Measurements from ENCODE around the gene SKIL. TPM values are rescaled to one million over a fixed set of nuclear protein-coding genes. Genes with fewer than 3 reads are reported as not detected.

SKIL gene
- total RNA-seq, 1 experiment from 2014 or later = 47.9 TPM

DNA sequence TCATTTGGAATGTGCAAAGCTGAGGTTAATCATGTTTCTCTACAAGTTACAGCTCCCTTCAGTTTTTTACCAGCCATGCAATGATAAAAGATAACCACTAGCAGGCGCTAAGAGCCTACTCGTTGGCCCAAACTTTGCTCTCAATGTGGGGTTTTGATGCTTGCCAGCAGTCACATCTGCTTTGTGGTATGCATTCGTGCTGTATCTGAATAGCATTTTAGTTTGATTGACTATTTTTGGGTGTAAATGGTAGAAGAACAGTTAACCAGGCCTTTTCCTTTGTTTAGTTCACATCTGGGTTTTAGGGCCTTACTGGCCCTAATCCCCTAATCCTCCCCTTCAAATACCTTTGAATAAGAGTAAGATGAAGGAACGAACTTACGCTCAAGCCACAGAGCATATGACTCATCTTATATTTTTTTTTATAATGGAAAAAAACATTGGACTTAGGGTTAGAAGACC is 56.7 kb downstream of the SKIL start:
- CTCF ChIA-PET = interaction anchor here (0.6 to 2.8 kb wide), 9 partner anchors 35 to 1812 kb away, joined by 3 to 28 read pairs (median 4); no protein-coding TSS in a partner anchor
- H3K27ac ChIP-seq (ENCODE audit: low read depth, low read length, poor library complexity, severe bottlenecking) = no peak overlapping the region
- H3K4me1 ChIP-seq (ENCODE audit: insufficient read depth, low read length, poor library complexity, severe bottlenecking) = no peaks in the 10 kb centered on the region
- no peaks in the 10 kb centered on the region for H3K27me3 ChIP-seq (replicated peaks; ENCODE audit: insufficient read depth, low read depth, low read length, poor library complexity)
- no TSS peak for BruUV-seq (replicated peaks)
- TF ChIP-seq EZH2 (IDR thresholded peaks at IDR 0.05; ENCODE audit: borderline replicate concordance, low read depth, low read length, poor library complexity, severe bottlenecking) (no peak), CTCF (conservative IDR thresholded peaks at IDR 0.05; ENCODE audit: low read depth, low read length) (peak; percentile 93)
- peak; percentile 82 for DNase-seq (ENCODE audit: low spot score)
- H3K9me3 ChIP-seq (ENCODE audit: low read depth, low read length, poor library complexity, severe bottlenecking) = no peaks in the 10 kb centered on the region
- POLR2A ChIA-PET (ENCODE audit: low non-redundant PET) = interaction anchor here (0.6 kb wide), 1 partner anchor 421 kb away, joined by 4 read pairs; no protein-coding TSS in a partner anchor
- H3K36me3 ChIP-seq (ENCODE audit: insufficient read depth, low read length, poor library complexity, severe bottlenecking) = no peaks in the 10 kb centered on the region
- H3K4me3 ChIP-seq (ENCODE audit: low read depth, low read length, poor library complexity, severe bottlenecking) = no peak overlapping the region
- intact Hi-C loops (cut with micrococcal nuclease; ENCODE audit: unreplicated experiment) = loop anchor here (1.0 to 5.0 kb wide), 4 partner anchors 277 to 552 kb away; no protein-coding TSS in a partner anchor

DNA sequence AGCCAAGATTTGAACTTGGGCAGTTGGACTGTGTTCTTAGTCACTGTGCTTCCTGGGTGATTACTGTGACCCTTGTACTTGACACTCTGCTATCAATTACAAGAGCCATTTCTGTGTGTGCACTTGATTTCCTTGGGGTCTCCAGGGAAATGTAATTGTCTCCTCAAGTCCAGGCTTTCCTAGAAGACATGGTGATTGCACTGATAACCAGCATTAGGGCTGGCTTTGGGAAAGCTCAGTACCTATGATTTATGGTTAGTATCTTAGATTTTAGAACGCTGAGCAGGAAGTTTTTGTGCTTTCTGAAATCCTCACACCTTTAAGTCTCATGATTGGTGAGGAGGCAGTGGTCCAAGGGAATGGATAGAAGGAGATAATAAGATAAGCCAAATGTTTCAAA is 59.6 kb downstream of the SKIL start:
- Histone ChIP-seq H3K4me1 (ENCODE audit: insufficient read depth, low read length, poor library complexity, severe bottlenecking) (no peaks in the 10 kb centered on the region), H3K27ac (ENCODE audit: low read depth, low read length, poor library complexity, severe bottlenecking) (no peak overlapping the region), H3K9me3 (ENCODE audit: low read depth, low read length, poor library complexity, severe bottlenecking) (no peaks in the 10 kb centered on the region), H3K4me3 (ENCODE audit: low read depth, low read length, poor library complexity, severe bottlenecking) (no peak overlapping the region), H3K36me3 (ENCODE audit: insufficient read depth, low read length, poor library complexity, severe bottlenecking) (no peaks in the 10 kb centered on the region), H3K27me3 (replicated peaks; ENCODE audit: insufficient read depth, low read depth, low read length, poor library complexity) (no peaks in the 10 kb centered on the region)
- ChIA-PET POLR2A (ENCODE audit: low non-redundant PET) (no interaction called here), CTCF (interaction anchor here (0.6 kb wide), 1 partner anchor 239 kb away, joined by 10 read pairs; no protein-coding TSS in a partner anchor)
- DNase-seq (ENCODE audit: low spot score) = no peak
- intact Hi-C loops (cut with micrococcal nuclease; ENCODE audit: unreplicated experiment) = no loop called here
- BruUV-seq (replicated peaks) = no TSS peak
- TF ChIP-seq CTCF (conservative IDR thresholded peaks at IDR 0.05; ENCODE audit: low read depth, low read length) (no peak), EZH2 (IDR thresholded peaks at IDR 0.05; ENCODE audit: borderline replicate concordance, low read depth, low read length, poor library complexity, severe bottlenecking) (no peak)

- no peak for TF ChIP-seq EZH2 (IDR thresholded peaks at IDR 0.05; ENCODE audit: borderline replicate concordance, low read depth, low read length, poor library complexity, severe bottlenecking)
- TF ChIP-seq CTCF (conservative IDR thresholded peaks at IDR 0.05; ENCODE audit: low read depth, low read length) = no peak
- Histone ChIP-seq H3K4me1 (ENCODE audit: insufficient read depth, low read length, poor library complexity, severe bottlenecking) (no peaks in the 10 kb centered on the region), H3K27me3 (replicated peaks; ENCODE audit: insufficient read depth, low read depth, low read length, poor library complexity) (no peaks in the 10 kb centered on the region), H3K27ac (ENCODE audit: low read depth, low read length, poor library complexity, severe bottlenecking) (no peak within 1 kb of the TSS), H3K36me3 (ENCODE audit: insufficient read depth, low read length, poor library complexity, severe bottlenecking) (no peaks in the 10 kb centered on the region), H3K4me3 (ENCODE audit: low read depth, low read length, poor library complexity, severe bottlenecking) (peak within 1 kb of the TSS; percentile 41), H3K9me3 (ENCODE audit: low read depth, low read length, poor library complexity, severe bottlenecking) (no peaks in the 10 kb centered on the region)
- peak; percentile 33 for DNase-seq (ENCODE audit: low spot score)
- POLR2A ChIA-PET (ENCODE audit: low non-redundant PET) = no interaction called here
- BruUV-seq (replicated peaks) = no TSS peak
- CTCF ChIA-PET = no interaction called here
- intact Hi-C loops (cut with micrococcal nuclease; ENCODE audit: unreplicated experiment) = no loop called here
Observed at GRCh38 chr3:170418422-170419398, 61.2 kb downstream of the SKIL start, which contains the start of gene CLDN11. CLDN11 (plus strand) TSS chr3:170418868; CDS start chr3:170419067, 199 bp downstream.
